Cardiac muscle cell (in vitro differentiated cells and primary cell): ENCODE data around the gene TDP1. TPM values are rescaled to one million over a fixed set of nuclear protein-coding genes. Genes with fewer than 3 reads are reported as not detected.

Experiments used
- DNase-seq, 2 donors: peaks; one replicate each; pipeline versions ENCODE4 v3.0.0 to v3.0.0-alpha.2; 2010 to 2017; ENCODE audit warnings: low read depth in 1 of 2, low spot score in 1 of 2
- H3K27ac ChIP-seq: fragments of 200-600 bp; sonication (generic); 2 replicates; pipeline ENCODE4 v1.5.1; 2016
- H3K27me3 ChIP-seq: fragments of 200-600 bp; sonication (generic); 2 replicates; pipeline ENCODE4 v1.6.0; 2016; ENCODE audit warnings: control low read depth
- H3K36me3 ChIP-seq: fragments of 200-600 bp; sonication (generic); 2 replicates; pipeline ENCODE4 v1.5.1; 2016; ENCODE audit warnings: control low read depth
- H3K4me1 ChIP-seq: fragments of 200-600 bp; sonication (generic); 2 replicates; pipeline ENCODE4 v1.8.1; 2017; ENCODE audit warnings: low read depth, mild to moderate bottlenecking, mixed run types
- H3K4me3 ChIP-seq: fragments of 200-600 bp; sonication (generic); 2 replicates; pipeline ENCODE4 v1.5.1; 2016; ENCODE audit warnings: mild to moderate bottlenecking
- H3K9me3 ChIP-seq: fragments of 200-600 bp; sonication (generic); 2 replicates; pipeline ENCODE4 v1.5.1; 2017; ENCODE audit warnings: low read depth, mild to moderate bottlenecking, control low read depth
- CTCF ChIP-seq: IDR thresholded peaks from 2 replicates; pipeline ENCODE4 v1.5.1; 2012; ENCODE audit warnings: low read depth, mild to moderate bottlenecking, low read length
- polyA plus RNA-seq: library from polyadenylated mRNA; unstranded; fragments of >200 nt; fragmentation: Nextera tagmentation; extraction: Ambion mirVana; gene quantifications from 2 replicates; pipeline ENCODE4 v1.2.1, GENCODE V29; 2016
- total RNA-seq: library from RNA; depleted of rRNA; stranded (reverse); fragments of >200 nt; gene quantifications from 2 replicates; pipeline ENCODE4 v1.2.3, GENCODE V29; 2016

Gene TDP1
- total and polyA plus RNA-seq, 2 experiments from 2014 or later, result 26.6 to 35.0 TPM

DNA sequence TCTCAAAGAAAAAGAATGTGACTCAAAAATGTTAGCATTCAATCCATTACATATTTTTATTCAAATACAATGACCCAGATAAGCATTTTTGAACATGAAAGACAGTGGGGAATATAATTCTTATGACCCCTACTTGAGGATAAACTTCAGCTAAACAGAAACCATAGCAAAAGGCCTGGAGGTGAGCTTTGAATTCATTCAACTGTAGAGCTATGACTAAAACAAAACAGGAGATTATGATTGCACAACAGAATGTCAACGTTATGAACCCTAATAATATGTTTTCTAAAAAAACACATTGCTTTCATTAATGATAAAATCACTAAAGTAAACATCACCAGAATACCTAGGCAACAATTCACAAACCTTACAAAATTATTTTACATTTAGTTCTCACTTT, 29.0 kb upstream of the TDP1 start:
- no peaks in the 10 kb centered on the region for H3K4me1 ChIP-seq
- H3K27me3 ChIP-seq, result no peaks in the 10 kb centered on the region
- TF ChIP-seq CTCF, result no peak
- DNase-seq, result peak in 1 of 2 donors; percentile 59
- H3K9me3 ChIP-seq, result no peaks in the 10 kb centered on the region
- H3K27ac ChIP-seq, result no peak overlapping the region
- H3K36me3 ChIP-seq, result no peaks in the 10 kb centered on the region
- H3K4me3 ChIP-seq, result no peak overlapping the region

DNA sequence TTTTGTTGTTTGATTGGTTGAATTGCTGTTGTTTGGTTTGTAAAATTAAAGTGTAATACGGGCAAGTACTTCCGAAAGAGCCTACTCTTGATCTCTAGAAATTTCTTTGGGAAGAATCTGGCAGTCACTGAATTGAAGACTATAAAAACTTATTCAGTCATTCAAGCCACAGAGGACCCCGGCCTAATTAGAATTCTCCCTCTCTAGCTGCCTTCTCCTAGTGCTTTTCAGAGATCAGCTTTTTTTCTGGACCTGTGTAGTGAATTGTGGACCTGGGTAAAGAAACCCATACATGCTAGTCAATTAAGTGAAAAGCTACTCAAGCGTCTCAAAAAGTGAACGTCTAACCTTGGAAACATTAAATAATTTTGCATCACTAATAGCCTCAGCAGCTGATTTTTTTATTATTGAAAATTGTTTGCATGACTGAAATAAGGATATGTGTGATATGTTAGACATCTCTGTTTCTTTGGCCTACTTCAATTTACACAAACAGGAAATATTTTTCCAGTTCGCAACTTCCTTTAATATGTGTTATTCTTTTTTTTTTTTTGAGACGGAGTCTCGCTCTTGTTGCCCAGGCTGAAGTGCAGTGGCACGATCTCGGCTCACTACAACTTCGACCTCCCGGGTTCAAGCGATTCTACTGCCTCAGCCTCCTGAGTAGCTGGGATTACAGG, 28.4 kb upstream of the TDP1 start:
- DNase-seq, result no peak
- Histone ChIP-seq H3K4me3 (no peak overlapping the region), H3K27ac (no peak overlapping the region), H3K27me3 (no peaks in the 10 kb centered on the region), H3K9me3 (no peaks in the 10 kb centered on the region), H3K36me3 (no peaks in the 10 kb centered on the region), H3K4me1 (no peaks in the 10 kb centered on the region)
- TF ChIP-seq CTCF, result no peak

DNA sequence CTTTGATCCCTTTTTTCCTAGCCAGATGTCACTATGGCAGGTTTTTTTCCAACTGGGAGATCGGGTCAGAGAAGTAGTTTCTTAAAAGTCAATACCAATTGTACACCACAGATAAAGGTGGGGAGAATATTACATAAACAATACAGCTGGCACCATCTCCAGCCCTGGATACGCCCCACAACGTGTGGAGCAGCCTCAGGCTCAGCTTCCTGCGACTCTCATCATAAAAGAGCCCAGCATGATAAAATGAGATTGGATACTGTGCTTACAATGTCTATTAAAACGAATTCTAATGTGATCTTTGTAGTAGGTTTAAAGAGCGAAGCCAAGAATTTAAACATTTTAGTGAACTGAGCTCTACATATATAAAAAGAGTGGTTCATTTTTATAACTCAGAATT, 22.7 kb upstream of the TDP1 start:
- Histone ChIP-seq H3K27me3 (no peaks in the 10 kb centered on the region), H3K4me3 (no peak overlapping the region), H3K9me3 (no peaks in the 10 kb centered on the region), H3K4me1 (no peaks in the 10 kb centered on the region), H3K27ac (no peak overlapping the region), H3K36me3 (no peaks in the 10 kb centered on the region)
- DNase-seq, result no peak
- TF ChIP-seq CTCF, result no peak

- Histone ChIP-seq H3K9me3 (no peaks in the 10 kb centered on the region), H3K27ac (no peak overlapping the region), H3K27me3 (no peaks in the 10 kb centered on the region), H3K36me3 (no peaks in the 10 kb centered on the region), H3K4me3 (no peak overlapping the region), H3K4me1 (no peaks in the 10 kb centered on the region)
- TF ChIP-seq CTCF, result no peak
- DNase-seq, result no peak
Observed at GRCh38 chr14:89936654-89937185, 19.0 kb upstream of the TDP1 start.

GRCh38 chr14:89941830-89942377, 13.8 kb upstream of the TDP1 start:
- DNase-seq, result no peak
- Histone ChIP-seq H3K4me1 (no peaks in the 10 kb centered on the region), H3K36me3 (no peaks in the 10 kb centered on the region), H3K27me3 (no peaks in the 10 kb centered on the region), H3K4me3 (no peak overlapping the region), H3K9me3 (no peaks in the 10 kb centered on the region), H3K27ac (no peak overlapping the region)
- no peak for TF ChIP-seq CTCF
